HL-60 (cell line): Measurements from ENCODE around the gene BHLHA9.
A peak's percentile ranks its signal among the peaks of the same experiment; 100 is the strongest.

Source experiments
- DNase-seq, 2 experiments: peaks; one replicate each; pipeline ENCODE4 v3.0.0-alpha.2; 2010 to 2020; ENCODE audit warnings: low read depth in 1 of 2, low spot score in 1 of 2
- H3K27ac ChIP-seq: fragments of 250-450 bp; sonication (Bioruptor Pico); replicated peaks from 2 replicates; pipeline ENCODE4 v1.5.1; 2020; ENCODE audit warnings: mild to moderate bottlenecking, moderate library complexity
- H3K27me3 ChIP-seq: fragments of 250-450 bp; sonication (Bioruptor Pico); 2 replicates; pipeline ENCODE4 v1.5.1; 2021; ENCODE audit warnings: mild to moderate bottlenecking, moderate library complexity; ENCODE audit not compliant: insufficient read depth, poor library complexity, severe bottlenecking
- H3K4me3 ChIP-seq: replicated peaks from 2 replicates; pipeline ENCODE4 v1.5.1; 2011; ENCODE audit warnings: mild to moderate bottlenecking, control low read depth, low read length; ENCODE audit not compliant: insufficient read depth
- CTCF ChIP-seq: IDR thresholded peaks from one replicate; pipeline ENCODE4 v1.5.1; 2011; ENCODE audit warnings: low read length, control low read depth, inconsistent platforms; ENCODE audit not compliant: insufficient read depth
- GABPA ChIP-seq: IDR thresholded peaks from 2 replicates; pipeline ENCODE4 v1.6.1; 2012; ENCODE audit warnings: low read depth
- POLR2AphosphoS5 ChIP-seq: IDR thresholded peaks from 2 replicates; pipeline ENCODE4 v1.6.1; 2012; ENCODE audit warnings: low read depth
- REST ChIP-seq: IDR thresholded peaks from 2 replicates; pipeline ENCODE4 v1.6.1; 2012; ENCODE audit warnings: low read depth; ENCODE audit not compliant: insufficient replicate concordance
- SPI1 ChIP-seq: IDR thresholded peaks from 2 replicates; pipeline ENCODE4 v1.6.1; 2012; ENCODE audit warnings: low read depth, mild to moderate bottlenecking, borderline replicate concordance

The BHLHA9 gene

GRCh38 chr17:1229900-1230501 is 40.2 kb upstream of the BHLHA9 start:
- no peak for DNase-seq
- Histone ChIP-seq H3K4me3 (peak overlapping the region; percentile 26), H3K27me3 (no peaks in the 10 kb centered on the region), H3K27ac (no peak overlapping the region)
- TF ChIP-seq GABPA, result no peak

GRCh38 chr17:1231456-1231855 is 38.8 kb upstream of the BHLHA9 start:
- Histone ChIP-seq H3K27ac (no peak overlapping the region), H3K27me3 (no peaks in the 10 kb centered on the region), H3K4me3 (no peak overlapping the region)
- peak; percentile 28 to 47 for DNase-seq
- TF ChIP-seq SPI1, result no peak
- no peak for TF ChIP-seq GABPA
- TF ChIP-seq REST, result no peak
- no peak for TF ChIP-seq POLR2AphosphoS5
- no peak for TF ChIP-seq CTCF

GRCh38 chr17:1232331-1232730 is 37.9 kb upstream of the BHLHA9 start:
- Histone ChIP-seq H3K4me3 (no peak overlapping the region), H3K27me3 (no peaks in the 10 kb centered on the region), H3K27ac (no peak overlapping the region)
- DNase-seq, result no peak
- TF ChIP-seq POLR2AphosphoS5, result no peak
- no peak for TF ChIP-seq REST
- no peak for TF ChIP-seq CTCF
- no peak for TF ChIP-seq GABPA
- TF ChIP-seq SPI1, result no peak

GRCh38 chr17:1232786-1233185 is 37.5 kb upstream of the BHLHA9 start:
- H3K27me3 ChIP-seq, result no peaks in the 10 kb centered on the region
- TF ChIP-seq REST (no peak), CTCF (no peak), POLR2AphosphoS5 (no peak), SPI1 (no peak), GABPA (no peak)
- no peak overlapping the region for H3K27ac ChIP-seq
- no peak overlapping the region for H3K4me3 ChIP-seq
- DNase-seq, result no peak
